B cell (primary cell): ENCODE results near the gene PSMC5. TPM values are rescaled to one million over a fixed set of nuclear protein-coding genes. Genes with fewer than 3 reads are reported as not detected.
"Not testable (repeated sequence)": the region's sequence is repeated elsewhere in the genome, so short reads cannot be mapped to it uniquely, and the experiment has no call there.

Experiments used
- ATAC-seq: fragments of 200-7000 bp; cut with Tn5 transposase; one replicate; pipeline ENCODE4 v1.10.0; 2021; ENCODE audit warnings: low read depth, mild to moderate bottlenecking, moderate number of reproducible peaks, moderate library complexity
- CTCF ChIA-PET: fragments of 350-600 bp; sonication (Branson Sonifier 250); formaldehyde crosslinking; loops from one replicate; lab custom pipeline; 2021; ENCODE audit warnings: antibody characterized with exemption, inconsistent platforms; lab: Charles Lee
- POLR2A ChIA-PET: fragments of 350-600 bp; sonication (Branson Sonifier 250); formaldehyde crosslinking; loops from one replicate; lab custom pipeline; 2021; ENCODE audit warnings: antibody characterized with exemption; lab: Charles Lee
- DNase-seq: peaks from one replicate; pipeline ENCODE4 v3.0.0; 2013
- H2AFZ ChIP-seq: 2 replicates; pipeline ENCODE4 v1.6.1; 2012; ENCODE audit warnings: mild to moderate bottlenecking, low read depth, low read length; ENCODE audit not compliant: insufficient read depth, poor library complexity, severe bottlenecking
- H3K27ac ChIP-seq, 2 donors: 1 replicate in 1 of 2; 2 replicates in 1 of 2; pipeline ENCODE4 v1.5.1; 2012 to 2013; ENCODE audit warnings: low read length in 2 of 2, mild to moderate bottlenecking in 2 of 2, moderate library complexity in 1 of 2
- H3K27me3 ChIP-seq, 4 experiments: fragments of 200-600 bp in 1 of 4; sonication (generic) in 1 of 4; replicated peaks in 1 of 4; 1 replicate in 2 of 4; 2 replicates in 2 of 4; pipeline versions ENCODE4 v1.6.1 to v1.7.0; 2013 to 2016; ENCODE audit warnings: low read length in 3 of 4, mild to moderate bottlenecking in 2 of 4, mixed read lengths in 1 of 4, moderate library complexity in 1 of 4; ENCODE audit not compliant: insufficient read depth in 4 of 4, control insufficient read depth in 3 of 4; ENCODE audit errors: control extremely low read depth in 1 of 4
- H3K36me3 ChIP-seq, 2 experiments: replicated peaks in 1 of 2; 1 replicate in 1 of 2; 2 replicates in 1 of 2; pipeline versions ENCODE4 v1.6.1 to v1.7.1; 2013; ENCODE audit warnings: low read length in 1 of 2; ENCODE audit not compliant: insufficient read depth in 2 of 2, control insufficient read depth in 1 of 2; ENCODE audit errors: control extremely low read depth in 1 of 2, extremely low read depth in 1 of 2
- H3K4me1 ChIP-seq, 2 donors: fragments of 200-600 bp in 1 of 2; sonication (generic) in 1 of 2; 1 replicate in 1 of 2; 2 replicates in 1 of 2; pipeline versions ENCODE4 v1.5.1 to v1.6.1; 2013 to 2017; ENCODE audit warnings: low read length in 2 of 2; ENCODE audit not compliant: control insufficient read depth in 2 of 2, insufficient read depth in 2 of 2
- H3K4me2 ChIP-seq: replicated peaks from 2 replicates; pipeline ENCODE3; 2012; ENCODE audit warnings: mild to moderate bottlenecking, low read depth, low read length; ENCODE audit not compliant: poor library complexity, severe bottlenecking
- H3K4me3 ChIP-seq, 5 experiments: fragments of 200-600 bp in 1 of 5; sonication (generic) in 1 of 5; 1 replicate in 3 of 5; 2 replicates in 2 of 5; pipeline versions ENCODE4 v1.5.1 to v1.7.0; 2011 to 2016; ENCODE audit warnings: low read length in 4 of 5, mild to moderate bottlenecking in 4 of 5, low read depth in 2 of 5, control low read depth in 1 of 5, moderate library complexity in 1 of 5; ENCODE audit not compliant: insufficient read depth in 1 of 5; ENCODE audit errors: control extremely low read depth in 1 of 5, extremely low read depth in 1 of 5
- H3K79me2 ChIP-seq: fragments of 200-600 bp; sonication (generic); one replicate; pipeline ENCODE4 v1.6.0; 2016; ENCODE audit warnings: low read length; ENCODE audit not compliant: control insufficient read depth, insufficient read depth
- H3K9ac ChIP-seq: fragments of 200-600 bp; sonication (generic); 2 replicates; pipeline ENCODE4 v1.6.1; 2017; ENCODE audit warnings: mild to moderate bottlenecking, low read length, moderate library complexity
- H3K9me3 ChIP-seq, 3 donors: one replicate each; pipeline versions ENCODE4 v1.6.1 to v1.7.1; 2013; ENCODE audit warnings: low read length in 2 of 3; ENCODE audit not compliant: control insufficient read depth in 2 of 3, insufficient read depth in 1 of 3; ENCODE audit errors: control extremely low read depth in 1 of 3
- H4K20me1 ChIP-seq: 2 replicates; pipeline ENCODE4 v1.6.0; 2012; ENCODE audit warnings: mild to moderate bottlenecking, low read length; ENCODE audit not compliant: insufficient read depth, control insufficient read depth, poor library complexity, severe bottlenecking
- H3K27ac Mint-ChIP-seq: one replicate; pipeline ENCODE4 v1.8.0; 2021; ENCODE audit warnings: mixed read lengths
- H3K27me3 Mint-ChIP-seq: one replicate; pipeline ENCODE4 v1.8.0; 2021; ENCODE audit warnings: mixed read lengths
- H3K4me1 Mint-ChIP-seq: one replicate; pipeline ENCODE4 v1.8.0; 2021; ENCODE audit warnings: mixed read lengths
- H3K4me3 Mint-ChIP-seq: one replicate; pipeline ENCODE4 v1.8.0; 2021; ENCODE audit warnings: mixed read lengths
- H3K9me3 Mint-ChIP-seq: one replicate; pipeline ENCODE4 v1.8.0; 2022; ENCODE audit warnings: mixed read lengths; ENCODE audit not compliant: insufficient read depth
- WGBS: methylation state at CpG from one replicate; pipeline ENCODE4 v1.1.5; 2013; ENCODE audit warnings: missing lambda C conversion rate; ENCODE audit not compliant: insufficient coverage; 5-methylcytosine and 5-hydroxymethylcytosine counted together
- intact Hi-C: fragments of 100-400 bp; cut with micrococcal nuclease; formaldehyde crosslinking; loops from one replicate; pipeline ENCODE4 v1.10.0; 2022
- polyA plus RNA-seq: library from polyadenylated mRNA; depleted of rRNA; stranded (reverse); fragments of >200 nt; gene quantifications from 2 replicates; pipeline ENCODE4 v1.2.3, GENCODE V29; 2012
- total RNA-seq, 2 donors: library from RNA; stranded (reverse); fragments of 120-200 nt in 1 of 2; gene quantifications; 1 replicate in 1 of 2; 2 replicates in 1 of 2; pipeline versions ENCODE4 v1.2.3 to v1.2.4, GENCODE V29; 2013 to 2022

Gene PSMC5
- total and polyA plus RNA-seq, 2 donors (not counting 1 experiment from before 2014, with no cell fraction given) = 87.1 to 104 TPM

DNA sequence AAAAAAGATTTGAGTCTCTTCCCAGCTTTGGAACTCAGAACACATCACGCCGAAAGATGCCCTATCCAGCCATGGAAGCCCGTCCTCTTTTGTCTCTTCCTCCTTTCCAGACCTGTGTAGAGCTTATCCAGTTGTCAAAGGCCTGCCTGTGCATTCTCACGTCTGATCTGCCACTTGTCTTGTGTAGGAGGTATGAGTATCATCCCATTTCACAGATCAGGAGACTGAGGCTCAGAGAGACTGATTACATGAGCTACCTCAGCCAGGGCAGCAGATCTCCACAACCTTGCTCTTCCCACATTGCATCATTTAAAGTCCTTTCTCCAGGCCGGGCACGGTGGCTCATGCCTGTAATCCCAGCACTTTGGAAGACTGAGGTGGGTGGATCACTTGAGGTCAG is 47.5 kb downstream of the PSMC5 start:
- H3K27me3 Mint-ChIP-seq, H3K4me1 ChIP-seq, H3K4me3 ChIP-seq, H3K4me3 Mint-ChIP-seq, DNase-seq, H4K20me1 ChIP-seq, H3K4me2 ChIP-seq, POLR2A ChIA-PET, H3K27me3 ChIP-seq, intact Hi-C loops, H3K27ac ChIP-seq, H3K36me3 ChIP-seq, H3K9me3 Mint-ChIP-seq, H3K9ac ChIP-seq, ATAC-seq, H3K79me2 ChIP-seq, H3K9me3 ChIP-seq, CTCF ChIA-PET, H2AFZ ChIP-seq, H3K27ac Mint-ChIP-seq: not testable (repeated sequence)
- peaks cover 10% of the 10 kb centered on the region for H3K4me1 Mint-ChIP-seq
- WGBS = no CpG with 5 or more reads among the region's 6 CpGs

DNA sequence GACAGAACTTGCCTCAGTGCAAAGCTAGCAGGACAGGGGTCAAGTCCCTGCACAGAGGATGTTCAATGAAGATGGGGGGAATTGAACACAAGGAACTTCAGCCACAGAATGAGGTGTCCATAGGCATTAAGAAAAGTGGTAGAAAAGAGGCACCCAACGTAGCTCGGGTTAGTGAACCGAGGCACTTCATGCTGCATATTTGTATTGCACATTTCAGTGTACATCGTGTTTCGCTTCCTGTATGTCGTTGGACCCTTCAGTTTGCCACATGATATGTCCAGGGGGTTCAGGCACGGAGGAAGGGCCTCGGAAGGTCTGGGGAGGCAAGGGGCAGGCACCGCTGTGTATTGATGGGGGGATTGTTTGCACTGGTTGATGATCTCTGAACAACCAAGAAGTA is 51.2 kb downstream of the PSMC5 start:
- H4K20me1 ChIP-seq, H3K9me3 ChIP-seq, POLR2A ChIA-PET, H3K27ac ChIP-seq, H3K27me3 Mint-ChIP-seq, H3K27me3 ChIP-seq, DNase-seq, H3K9ac ChIP-seq, H3K79me2 ChIP-seq, H3K4me2 ChIP-seq, H3K9me3 Mint-ChIP-seq, intact Hi-C loops, H2AFZ ChIP-seq, H3K4me1 ChIP-seq, H3K36me3 ChIP-seq, H3K4me3 ChIP-seq: not testable (repeated sequence)
- H3K27ac Mint-ChIP-seq = peak overlapping the region; percentile 44
- H3K4me1 Mint-ChIP-seq = peaks cover 10% of the 10 kb centered on the region
- H3K4me3 Mint-ChIP-seq = peak overlapping the region; percentile 47
- peak; percentile 35 for ATAC-seq
- CTCF ChIA-PET = interaction anchor here (0.6 to 2.1 kb wide), 2 partner anchors 13 to 24 kb away, joined by 3 to 10 read pairs; no protein-coding TSS in a partner anchor
- 49% methylated on average over 6 of the region's 9 CpGs for WGBS
